ENCODE results near the gene PDE2A.
"Not testable (repeated sequence)": the region's sequence is repeated elsewhere in the genome, so short reads cannot be mapped to it uniquely, and the experiment has no call there.

The PDE2A gene

DNA sequence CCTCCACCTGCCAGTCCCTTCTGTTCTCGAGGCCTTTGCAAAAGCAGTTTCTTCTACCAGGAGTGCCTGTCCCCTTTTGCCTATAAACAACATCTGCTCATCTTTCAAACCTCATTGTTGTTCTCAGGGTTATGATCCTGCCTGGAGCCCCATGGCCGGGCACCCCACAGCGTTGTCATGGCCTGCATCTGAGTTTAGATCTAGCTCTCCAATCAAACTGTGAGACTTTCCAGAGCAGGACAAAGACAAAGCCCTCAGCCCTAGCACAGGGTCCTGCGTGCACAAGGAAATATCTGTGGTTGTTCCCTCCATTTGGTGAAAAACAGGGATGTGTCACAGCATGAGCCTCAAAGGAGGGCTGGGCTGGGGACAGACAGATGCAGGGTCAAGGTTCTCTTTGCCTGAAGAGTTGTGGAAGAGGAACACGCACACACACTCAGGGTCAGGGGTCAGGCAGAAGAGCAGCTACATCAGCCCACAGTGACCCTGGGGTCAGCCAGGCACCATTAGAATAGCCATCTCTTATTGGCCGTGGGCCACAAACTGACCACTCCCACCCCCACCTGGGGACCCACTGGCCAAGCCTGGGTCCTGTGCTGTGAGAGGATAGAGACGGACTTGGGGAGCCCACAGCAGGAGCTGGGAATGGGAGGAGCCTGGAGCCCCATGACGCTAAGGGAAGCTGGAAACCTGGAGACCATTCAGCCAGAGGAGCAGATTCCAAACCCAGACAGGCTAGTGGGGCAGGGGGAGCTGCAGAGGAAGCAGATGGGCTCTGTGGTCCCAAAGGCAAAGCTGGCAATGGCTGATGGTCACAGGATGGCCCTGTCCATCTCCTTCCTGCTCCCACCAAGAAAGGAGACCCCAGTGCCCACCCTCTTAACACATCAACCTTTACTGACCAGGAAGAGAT lies 99.4 kb downstream of the PDE2A start:
- no peak for DNase-seq (ENCODE audit: low read depth, low spot score)

DNA sequence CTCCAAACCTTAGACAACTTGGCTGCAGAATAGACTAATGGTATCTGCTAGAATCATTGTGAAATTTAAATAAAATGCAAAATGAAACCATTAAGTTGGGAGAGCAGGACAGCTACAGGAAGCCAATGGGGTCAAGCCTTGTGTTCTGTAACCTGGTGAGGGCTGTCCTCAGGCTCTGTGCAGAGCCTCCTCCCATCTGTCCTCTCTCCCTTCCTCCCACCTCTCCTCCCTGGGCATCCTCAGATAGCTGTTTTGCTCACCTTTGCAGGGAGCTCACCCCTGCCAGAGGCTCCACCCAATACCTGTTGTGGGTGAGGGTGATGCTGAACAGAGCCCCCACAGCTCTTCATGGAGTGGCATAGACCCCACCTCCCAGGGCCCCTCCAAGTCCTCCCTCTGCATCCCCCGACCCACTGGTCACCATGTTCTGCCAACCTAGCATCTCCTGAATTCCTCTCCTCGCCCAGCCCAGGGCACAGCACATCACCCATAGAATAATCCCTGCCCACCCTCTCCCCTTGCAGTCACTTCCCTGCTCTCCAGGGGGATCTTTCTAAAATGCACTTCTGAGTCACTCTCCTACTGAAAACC lies 100.3 kb downstream of the PDE2A start:
- no peak overlapping the region for H3K4me3 ChIP-seq (ENCODE audit: low read length)
- DNase-seq (ENCODE audit: low read depth, low spot score), result no peak

More for the DNA sequence above, 99.4 kb downstream of the PDE2A start:
- no peak overlapping the region for H3K4me3 ChIP-seq (ENCODE audit: low read length)

DNA sequence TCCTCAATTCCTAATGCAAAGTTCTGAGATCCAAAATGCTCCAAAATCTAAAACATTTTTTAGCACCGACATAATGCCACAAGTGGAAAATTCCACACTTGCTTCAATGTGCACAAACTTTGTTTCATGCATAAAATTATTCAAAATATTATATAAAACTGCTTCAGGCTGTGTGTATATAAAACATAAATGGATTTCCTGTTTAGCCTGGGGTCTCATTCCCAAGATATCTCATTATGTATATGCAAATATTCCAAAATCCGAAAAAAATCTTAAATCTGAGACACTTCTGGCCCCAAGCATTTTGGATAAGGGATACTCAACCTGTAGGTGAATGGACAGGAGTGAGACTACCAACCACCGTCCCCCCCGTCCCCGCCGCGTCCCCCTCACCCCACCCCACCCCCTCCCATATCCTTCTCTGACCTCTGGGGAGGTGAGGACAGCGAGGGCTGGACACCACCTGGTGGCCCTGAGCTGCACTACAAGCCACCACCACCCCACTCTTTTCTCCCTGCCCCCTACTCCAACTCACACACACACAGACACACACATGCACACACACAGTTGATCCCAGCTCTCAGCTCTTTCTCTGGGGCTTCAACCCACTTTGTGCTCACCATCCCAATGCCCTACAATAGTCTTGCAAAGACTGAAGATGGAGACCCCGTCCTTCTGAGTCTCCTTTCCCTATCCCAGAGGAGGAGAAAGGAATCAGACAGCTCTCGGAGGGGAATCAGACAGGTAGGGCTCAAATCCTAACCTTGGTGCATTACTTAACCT lies 101.0 kb downstream of the PDE2A start:
- H3K4me3 ChIP-seq (ENCODE audit: low read length), result no peak overlapping the region
- DNase-seq (ENCODE audit: low read depth, low spot score), result no peak

DNA sequence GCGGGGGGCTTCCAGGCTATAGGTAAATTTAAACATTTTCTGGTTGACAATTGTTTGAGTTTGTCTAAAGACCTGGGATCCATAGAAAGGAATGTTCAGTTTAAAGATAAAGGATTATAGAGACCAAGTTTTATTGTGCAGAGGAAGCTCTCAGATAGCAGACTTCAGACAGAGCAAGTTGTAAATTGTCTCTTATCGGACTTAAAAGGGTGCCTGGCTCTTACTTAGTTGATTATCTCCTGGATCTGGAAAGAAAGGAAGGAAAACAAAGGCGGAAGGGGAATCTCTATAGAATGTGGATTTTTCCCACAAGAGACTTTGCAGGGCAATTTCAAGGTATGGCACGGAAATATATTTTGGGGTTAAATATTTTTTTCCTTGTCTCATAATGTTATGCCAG lies 101.7 kb downstream of the PDE2A start:
- not testable (repeated sequence) for H3K4me3 ChIP-seq (ENCODE audit: low read length); DNase-seq (ENCODE audit: low read depth, low spot score)

DNA sequence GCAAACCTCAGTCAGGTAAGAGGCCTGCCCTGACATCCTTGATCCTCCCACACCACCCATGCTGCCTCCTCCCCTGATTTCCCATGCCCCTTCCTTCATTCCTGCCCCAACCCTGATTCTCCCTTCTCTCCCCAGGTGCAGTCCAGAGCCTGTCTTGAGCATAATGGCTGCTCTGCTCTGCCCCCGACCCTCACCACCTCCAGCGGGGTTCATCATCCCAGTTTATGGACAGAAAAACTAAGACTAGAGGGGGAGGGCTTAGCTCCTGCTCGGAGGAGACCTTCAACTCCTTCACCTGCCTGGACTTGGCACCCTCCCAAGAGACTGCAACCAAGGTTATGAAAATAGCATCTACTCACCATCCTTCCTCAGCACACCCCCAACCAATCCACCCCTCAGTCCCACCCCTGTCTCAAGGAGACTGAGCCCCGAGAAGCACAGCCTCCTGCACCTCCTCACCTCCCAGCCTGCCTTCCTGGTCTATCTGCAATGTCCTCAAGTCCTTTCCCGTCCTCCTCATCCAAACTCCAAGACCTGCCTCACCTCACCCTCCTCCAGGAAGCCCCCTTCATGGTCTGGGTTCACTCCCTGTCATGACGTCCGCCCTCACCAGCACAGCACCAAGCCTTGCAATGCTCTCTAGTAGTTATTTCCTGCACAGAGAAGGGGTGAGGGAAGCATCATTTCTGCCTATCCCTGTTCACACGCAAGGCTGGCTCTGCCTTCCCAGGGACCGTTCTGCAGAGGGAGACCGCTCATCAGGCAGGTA lies 103.1 kb downstream of the PDE2A start:
- no peak overlapping the region for H3K4me3 ChIP-seq (ENCODE audit: low read length)

DNA sequence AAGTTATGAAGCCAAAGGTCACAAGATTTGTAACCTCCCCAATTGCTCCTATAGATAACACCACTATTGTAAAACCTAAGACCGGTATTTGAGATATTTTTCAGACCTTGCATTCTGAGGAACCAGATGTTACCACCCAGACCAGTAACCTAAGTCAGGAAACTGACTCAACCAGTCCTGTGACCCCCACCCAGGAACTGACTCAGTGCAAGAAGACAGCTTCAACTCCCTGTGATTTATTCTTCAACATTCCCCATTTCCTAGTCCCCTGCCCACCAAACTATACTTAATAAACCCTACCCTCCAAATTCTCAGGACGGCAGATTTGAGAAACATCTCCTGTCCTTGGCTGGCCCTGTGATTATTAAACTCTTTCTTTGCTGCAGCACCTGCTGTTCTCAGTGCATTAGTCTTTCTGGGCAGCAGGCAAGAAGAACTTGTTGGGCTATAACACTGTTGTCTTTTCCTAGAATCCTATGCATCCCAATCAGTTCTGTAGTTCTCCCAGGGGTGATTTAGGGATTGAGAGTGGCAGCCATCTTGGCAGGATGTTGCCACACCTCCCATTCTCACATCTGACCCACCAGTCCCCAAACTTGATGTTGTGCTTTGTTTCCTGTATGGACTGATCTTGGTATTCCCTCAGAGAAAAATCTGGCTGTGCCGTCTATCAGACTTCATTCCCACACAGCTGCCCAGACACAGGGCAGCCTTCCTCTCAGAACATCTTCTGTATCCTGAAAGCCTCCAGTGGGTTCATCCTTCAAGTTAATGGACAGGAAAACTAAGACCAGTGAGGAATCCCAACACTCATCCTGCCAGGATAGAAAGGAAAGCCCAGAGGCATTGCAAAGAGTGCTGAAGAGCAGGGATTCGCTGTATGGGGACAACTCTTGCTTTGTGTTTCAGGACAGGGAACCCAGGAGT lies 104.0 kb downstream of the PDE2A start:
- DNase-seq (ENCODE audit: low read depth, low spot score), result no peak
- no peak overlapping the region for H3K4me3 ChIP-seq (ENCODE audit: low read length)

More for the DNA sequence above, 103.1 kb downstream of the PDE2A start:
- DNase-seq (ENCODE audit: low read depth, low spot score), result no peak

DNA sequence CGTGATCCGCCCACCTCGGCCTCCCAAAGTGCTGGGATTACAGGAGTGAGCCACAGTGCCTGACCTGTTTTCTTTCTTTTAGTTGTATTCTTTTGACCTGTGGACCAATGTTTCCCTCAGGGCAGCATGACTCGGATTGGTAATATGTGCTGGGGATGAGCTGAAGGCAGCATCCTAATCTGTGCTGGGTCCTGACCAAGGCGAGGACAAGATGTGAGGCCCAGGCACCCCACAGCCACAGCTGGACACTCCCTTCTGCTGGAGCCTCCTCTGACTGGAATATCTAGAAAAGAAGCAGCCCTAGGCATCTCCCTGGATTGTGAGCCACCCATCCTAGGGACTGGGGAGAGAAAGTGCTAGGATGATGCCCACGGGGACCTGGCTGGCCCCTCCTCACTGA lies 105.4 kb downstream of the PDE2A start:
- no peak for DNase-seq (ENCODE audit: low read depth, low spot score)
- no peak overlapping the region for H3K4me3 ChIP-seq (ENCODE audit: low read length)

DNA sequence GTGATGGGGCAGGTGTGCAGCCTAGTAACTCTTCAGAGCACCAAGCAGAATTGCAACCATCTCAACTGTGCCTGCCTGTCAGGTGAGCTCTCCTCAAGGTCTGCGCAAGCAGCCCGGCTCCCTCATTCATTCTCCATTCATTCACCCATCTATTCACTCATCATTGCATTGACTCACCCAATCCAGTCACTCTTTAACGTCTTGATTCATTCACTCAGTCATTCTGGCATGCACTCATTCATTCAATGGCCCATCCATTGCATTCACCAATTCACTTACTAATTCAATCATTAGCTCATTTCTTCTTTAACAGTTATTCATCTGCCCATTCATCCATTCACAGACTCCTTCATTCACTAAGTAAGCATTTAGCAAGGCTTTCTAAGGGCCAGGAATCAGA lies 111.8 kb downstream of the PDE2A start:
- no peak for DNase-seq (ENCODE audit: low read depth, low spot score)
- no peak overlapping the region for H3K4me3 ChIP-seq (ENCODE audit: low read length)

DNA sequence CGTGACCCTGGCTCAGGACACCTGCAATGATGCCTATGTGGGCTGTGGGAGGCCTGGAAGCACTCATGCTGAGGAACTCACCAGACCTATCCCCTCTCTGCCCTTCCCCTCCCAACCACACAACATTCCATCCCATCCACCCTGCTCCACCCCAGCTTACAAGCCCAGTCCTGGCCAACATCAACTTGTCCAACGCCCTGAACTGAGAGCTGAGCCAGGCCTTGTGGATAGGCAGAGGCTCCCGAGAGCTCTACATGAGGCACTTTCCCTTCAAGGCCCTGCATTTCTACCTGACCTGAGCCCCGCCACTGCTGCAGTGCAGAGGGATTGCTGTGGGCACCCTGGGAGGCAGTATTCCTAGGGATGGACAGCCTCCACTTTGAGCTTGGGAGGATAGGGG lies 112.4 kb downstream of the PDE2A start:
- no peak for DNase-seq (ENCODE audit: low read depth, low spot score)
- H3K4me3 ChIP-seq (ENCODE audit: low read length), result no peak overlapping the region

DNA sequence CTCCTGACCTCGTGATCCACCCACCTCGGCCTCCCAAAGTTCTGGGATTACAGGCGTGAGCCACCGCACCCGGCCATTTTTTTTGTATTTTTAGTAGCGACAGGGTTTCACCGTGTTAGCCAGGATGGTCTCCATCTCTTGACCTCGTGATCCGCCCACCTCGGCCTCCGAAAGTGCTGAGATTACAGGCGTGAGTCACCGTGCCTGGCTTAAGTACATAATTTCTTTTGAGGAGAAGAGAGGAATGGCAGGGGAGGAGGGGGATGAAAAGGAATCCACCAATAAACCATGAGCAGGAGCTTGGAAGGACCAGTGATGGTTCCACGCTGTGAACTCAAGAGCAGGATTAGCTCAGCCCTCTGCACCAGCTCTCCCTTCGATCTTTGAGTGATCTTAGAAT lies 113.4 kb downstream of the PDE2A start:
- DNase-seq (ENCODE audit: low read depth, low spot score); H3K4me3 ChIP-seq (ENCODE audit: low read length): not testable (repeated sequence)

DNA sequence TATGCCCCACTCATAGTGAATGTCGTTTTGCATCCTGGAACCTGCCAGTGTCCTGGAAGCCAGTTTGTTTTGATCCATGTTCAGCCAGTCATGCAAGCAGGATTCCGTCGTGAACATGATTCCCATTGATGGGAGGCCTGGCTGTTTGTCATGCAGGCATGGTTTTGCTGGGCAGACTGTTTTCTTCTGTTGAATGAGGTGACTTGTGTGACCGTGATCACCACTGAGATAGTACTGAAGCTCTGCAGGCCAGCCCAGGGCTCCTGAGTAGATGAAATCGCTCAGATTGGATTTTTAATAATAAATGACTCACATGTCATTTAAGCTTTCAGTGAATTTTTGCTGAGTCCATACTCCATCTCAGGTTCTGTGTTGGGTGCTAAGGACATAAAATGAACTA lies 117.8 kb downstream of the PDE2A start:
- no peak for DNase-seq (ENCODE audit: low read depth, low spot score)
- no peak overlapping the region for H3K4me3 ChIP-seq (ENCODE audit: low read length)

DNA sequence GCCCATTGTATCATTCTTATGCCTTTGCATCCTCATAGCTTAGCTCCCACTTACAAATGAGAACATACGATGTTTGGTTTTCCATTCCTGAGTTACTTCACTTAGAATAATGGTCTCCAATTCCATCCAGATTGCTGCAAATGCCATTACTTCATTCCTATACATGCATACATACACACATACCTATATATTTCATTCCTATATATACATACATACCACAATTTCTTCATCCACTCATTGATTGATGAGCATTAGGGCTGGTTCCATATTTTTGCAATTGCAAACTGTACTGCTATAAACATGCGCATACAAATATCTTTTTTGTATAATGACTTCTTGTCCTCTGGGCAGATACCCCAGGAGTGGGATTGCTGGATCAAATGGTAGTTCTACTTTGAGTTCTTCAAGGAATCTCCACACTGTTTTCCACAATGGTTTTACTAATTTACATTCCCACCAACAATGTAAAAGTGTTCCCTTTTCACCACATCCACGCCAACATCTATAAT lies 119.2 kb downstream of the PDE2A start:
- DNase-seq (ENCODE audit: low read depth, low spot score); H3K4me3 ChIP-seq (ENCODE audit: low read length): not testable (repeated sequence)

DNA sequence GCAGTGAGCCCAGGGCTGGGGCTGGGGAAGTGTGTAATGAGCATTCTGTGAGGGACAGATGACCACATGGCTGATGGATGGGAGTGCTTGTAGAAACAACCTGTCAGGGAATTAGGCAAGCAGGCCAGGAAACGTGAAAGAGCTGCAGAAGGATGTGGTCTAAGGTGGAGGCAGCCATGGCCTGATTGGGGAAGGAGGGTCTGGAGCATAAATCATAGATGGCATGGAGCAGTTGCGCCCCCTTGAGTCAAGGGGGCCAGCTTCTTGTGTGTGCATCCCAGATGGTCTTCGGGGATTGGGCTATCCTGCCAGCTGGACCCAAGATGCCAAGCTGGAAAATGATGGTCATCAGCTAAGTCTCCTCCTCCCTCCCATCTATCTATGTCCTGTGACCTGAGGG lies 120.5 kb downstream of the PDE2A start:
- H3K4me3 ChIP-seq (ENCODE audit: low read length), result no peak overlapping the region
- peak; percentile 52 for DNase-seq (ENCODE audit: low read depth, low spot score)

DNA sequence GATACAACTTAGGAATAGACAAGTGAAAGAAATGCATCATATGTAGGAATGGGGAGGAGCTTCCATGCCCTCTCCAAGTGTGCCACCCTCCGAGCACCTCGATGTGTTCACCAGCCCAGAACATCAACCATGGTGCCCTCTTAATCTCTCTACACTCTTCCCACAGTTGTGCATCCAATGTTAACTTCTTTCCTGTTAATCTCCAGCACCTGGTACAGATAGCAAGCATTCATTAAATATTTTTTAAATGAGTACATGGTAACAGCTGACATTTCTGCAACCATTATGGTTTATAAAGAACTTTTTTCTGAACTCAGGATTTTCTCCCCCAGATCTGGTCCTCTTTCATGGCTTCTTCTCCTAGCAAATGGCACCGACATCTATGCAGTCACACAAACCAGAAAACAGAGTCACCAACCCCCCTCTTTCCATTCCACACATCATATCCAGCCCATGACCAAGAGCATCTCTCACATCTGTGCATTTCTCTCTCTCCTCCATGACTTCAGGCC lies 121.8 kb downstream of the PDE2A start:
- DNase-seq (ENCODE audit: low read depth, low spot score), result no peak
- no peak overlapping the region for H3K4me3 ChIP-seq (ENCODE audit: low read length)

DNA sequence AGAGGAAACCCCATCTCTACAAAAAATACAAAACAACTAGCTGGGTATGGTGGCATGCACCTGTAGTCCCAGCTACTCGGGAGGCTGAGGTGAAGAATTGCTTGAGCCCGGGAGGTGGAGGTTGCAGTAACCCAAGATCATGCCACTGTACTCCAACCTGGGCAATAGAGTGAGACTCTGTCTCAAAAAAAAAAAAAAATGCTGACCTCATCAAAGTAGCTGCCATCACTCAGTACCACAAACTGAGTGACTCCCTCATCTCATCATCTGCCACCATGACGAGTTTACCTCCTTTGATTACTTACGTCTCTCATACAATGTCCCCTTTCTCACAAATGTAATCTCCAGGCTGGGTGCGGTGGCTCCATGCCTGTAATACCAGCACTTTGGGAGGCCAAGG lies 122.7 kb downstream of the PDE2A start:
- DNase-seq (ENCODE audit: low read depth, low spot score), result no peak
- H3K4me3 ChIP-seq (ENCODE audit: low read length), result no peak overlapping the region

DNA sequence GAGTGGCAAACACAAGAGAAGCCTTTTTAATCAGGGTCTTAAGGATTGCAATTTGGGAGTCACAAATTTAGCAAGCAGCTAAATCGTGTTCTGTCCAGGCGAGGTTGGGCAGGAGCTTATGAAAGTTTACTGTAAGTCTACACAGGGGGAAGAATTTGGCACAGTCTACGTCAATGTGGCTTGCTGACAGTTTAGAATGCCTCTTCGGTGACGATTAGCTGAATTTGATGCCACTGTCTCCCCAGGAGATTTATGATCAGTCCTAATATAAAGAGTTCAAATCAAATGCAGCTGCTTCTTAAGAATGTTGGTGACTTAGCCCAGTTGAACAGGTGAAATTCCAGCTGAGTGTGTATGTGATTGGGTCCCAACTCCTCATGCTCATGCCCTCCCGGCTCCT lies 125.8 kb downstream of the PDE2A start:
- DNase-seq (ENCODE audit: low read depth, low spot score), result no peak
- H3K4me3 ChIP-seq (ENCODE audit: low read length), result no peak overlapping the region

DNA sequence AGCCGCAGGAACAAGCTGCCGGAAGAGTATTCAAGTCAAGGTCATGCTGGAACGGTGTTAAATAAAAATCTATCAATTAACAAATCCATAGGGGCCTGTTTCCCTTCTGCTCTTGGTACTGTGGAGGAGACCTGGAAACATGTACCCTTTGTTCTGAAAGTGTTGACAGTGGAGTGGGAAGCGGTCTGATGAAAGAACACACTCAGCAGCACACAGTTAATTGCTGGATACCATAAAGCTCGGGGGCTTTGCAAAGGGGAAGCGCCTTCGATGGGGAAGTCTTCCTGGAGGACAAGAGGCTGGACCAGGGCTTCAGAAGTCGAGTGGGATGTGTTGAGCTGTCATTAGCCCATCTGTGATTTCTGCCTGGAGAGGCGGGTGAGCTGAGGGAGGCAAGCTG lies 127.4 kb downstream of the PDE2A start:
- H3K4me3 ChIP-seq (ENCODE audit: low read length), result no peak overlapping the region
- no peak for DNase-seq (ENCODE audit: low read depth, low spot score)

DNA sequence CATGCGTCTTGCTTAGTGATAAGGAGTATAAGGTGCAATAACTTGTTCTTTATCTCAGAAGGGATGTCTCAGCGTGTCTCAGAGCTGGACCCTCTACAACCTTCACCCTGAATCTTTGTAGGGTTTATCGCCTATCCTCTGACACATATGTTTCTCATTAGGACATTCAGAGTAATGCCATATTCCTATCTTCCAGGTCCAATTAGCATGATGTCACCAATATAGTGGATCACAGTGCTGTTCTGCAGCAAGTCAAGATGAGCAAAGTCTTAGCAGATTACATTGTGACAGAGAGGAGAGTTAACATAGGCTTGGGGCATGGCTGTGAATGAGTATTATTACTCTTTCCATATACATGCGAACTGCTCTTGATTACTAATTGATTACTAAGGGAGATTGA lies 129.6 kb downstream of the PDE2A start:
- no peak for DNase-seq (ENCODE audit: low read depth, low spot score)

More for the DNA sequence above, 129.6 kb downstream of the PDE2A start:
- no peak overlapping the region for H3K4me3 ChIP-seq (ENCODE audit: low read length)
